ENCODE results near the gene BMPR2. TPM values are rescaled to one million over a fixed set of nuclear protein-coding genes. Genes with fewer than 3 reads are reported as not detected.
"Not testable (repeated sequence)": the region's sequence is repeated elsewhere in the genome, so short reads cannot be mapped to it uniquely, and the experiment has no call there.

Gene BMPR2
- total RNA-seq, 6 experiments from 2014 or later: 50.5 to 59.4 (median 56.4) TPM

DNA sequence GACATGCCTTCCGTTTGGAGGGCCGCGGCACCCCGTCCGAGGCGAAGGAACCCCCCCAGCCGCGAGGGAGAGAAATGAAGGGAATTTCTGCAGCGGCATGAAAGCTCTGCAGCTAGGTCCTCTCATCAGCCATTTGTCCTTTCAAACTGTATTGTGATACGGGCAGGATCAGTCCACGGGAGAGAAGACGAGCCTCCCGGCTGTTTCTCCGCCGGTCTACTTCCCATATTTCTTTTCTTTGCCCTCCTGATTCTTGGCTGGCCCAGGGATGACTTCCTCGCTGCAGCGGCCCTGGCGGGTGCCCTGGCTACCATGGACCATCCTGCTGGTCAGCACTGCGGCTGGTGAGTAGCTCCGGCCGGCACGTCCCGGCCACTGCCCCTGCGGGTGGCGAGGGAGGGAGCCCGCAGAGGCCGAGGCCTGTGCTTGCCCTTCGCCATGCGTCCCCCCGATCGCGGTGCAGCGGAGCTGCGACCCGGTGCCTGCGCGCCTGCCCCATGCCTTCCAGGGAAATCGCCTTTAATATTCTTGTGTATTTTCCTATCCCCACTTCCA lies 1.2 kb downstream of the BMPR2 start:
- Mint-ChIP-seq H3K4me3 (peak overlapping the region; percentile 99), H3K36me3 (ENCODE audit: low read depth) (peaks cover 20% of the 10 kb centered on the region), H3K27me3 (ENCODE audit: insufficient read depth) (peaks cover 7% of the 10 kb centered on the region), H3K9me3 (no peaks in the 10 kb centered on the region), H3K4me1 (ENCODE audit: low read depth) (peaks cover 33% of the 10 kb centered on the region), H3K27ac (peak overlapping the region; percentile 100)
- peak; percentile 39 for DNase-seq
- no peak for TF ChIP-seq CTCF (IDR thresholded peaks at IDR 0.05)

GRCh38 chr2:202378001-202378400 lies 1.9 kb downstream of the BMPR2 start:
- DNase-seq: no peak
- H3K9me3 Mint-ChIP-seq: no peaks in the 10 kb centered on the region
- H3K4me3 Mint-ChIP-seq: peak overlapping the region; percentile 99
- peaks cover 7% of the 10 kb centered on the region for H3K27me3 Mint-ChIP-seq (ENCODE audit: insufficient read depth)
- peaks cover 20% of the 10 kb centered on the region for H3K36me3 Mint-ChIP-seq (ENCODE audit: low read depth)
- TF ChIP-seq CTCF (IDR thresholded peaks at IDR 0.05): no peak
- H3K27ac Mint-ChIP-seq: peak overlapping the region; percentile 100
- H3K4me1 Mint-ChIP-seq (ENCODE audit: low read depth): peaks cover 39% of the 10 kb centered on the region

GRCh38 chr2:202378662-202379358 lies 2.7 kb downstream of the BMPR2 start:
- H3K36me3 Mint-ChIP-seq (ENCODE audit: low read depth): peaks cover 20% of the 10 kb centered on the region
- no peak for TF ChIP-seq CTCF (IDR thresholded peaks at IDR 0.05)
- H3K27ac Mint-ChIP-seq: peak overlapping the region; percentile 82
- no peaks in the 10 kb centered on the region for H3K9me3 Mint-ChIP-seq
- H3K27me3 Mint-ChIP-seq (ENCODE audit: insufficient read depth): peaks cover 7% of the 10 kb centered on the region
- no peak for DNase-seq
- peaks cover 39% of the 10 kb centered on the region for H3K4me1 Mint-ChIP-seq (ENCODE audit: low read depth)
- peak overlapping the region; percentile 99 for H3K4me3 Mint-ChIP-seq

DNA sequence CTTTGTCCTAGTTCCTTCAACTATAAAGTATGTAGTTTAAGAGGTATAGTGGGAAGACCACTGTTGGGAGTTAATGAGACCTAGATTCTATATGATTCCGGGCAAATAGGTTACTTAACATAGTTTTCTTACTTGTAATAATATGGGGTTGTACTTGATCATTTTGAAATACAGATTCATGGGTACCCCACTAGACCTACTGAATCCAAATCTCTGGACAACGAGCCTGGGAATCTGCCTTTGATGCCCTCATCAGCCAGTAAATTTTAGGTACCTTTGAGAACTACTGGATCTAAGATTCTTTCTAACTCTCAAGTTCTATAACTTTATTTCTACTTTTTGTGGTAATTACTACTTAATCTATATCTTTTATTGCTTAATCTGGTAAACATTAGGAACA lies 6.6 kb downstream of the BMPR2 start:
- H3K4me1 Mint-ChIP-seq (ENCODE audit: low read depth): peaks cover 60% of the 10 kb centered on the region
- H3K4me3 Mint-ChIP-seq: no peak overlapping the region
- DNase-seq: no peak
- H3K9me3 Mint-ChIP-seq: no peaks in the 10 kb centered on the region
- H3K27ac Mint-ChIP-seq: peak overlapping the region; percentile 7; the same call in 1 of the 2 replicates
- no peak for TF ChIP-seq CTCF (IDR thresholded peaks at IDR 0.05)
- H3K27me3 Mint-ChIP-seq (ENCODE audit: insufficient read depth): no peaks in the 10 kb centered on the region
- peaks cover 16% of the 10 kb centered on the region; the same call in 1 of the 2 replicates for H3K36me3 Mint-ChIP-seq (ENCODE audit: low read depth)

DNA sequence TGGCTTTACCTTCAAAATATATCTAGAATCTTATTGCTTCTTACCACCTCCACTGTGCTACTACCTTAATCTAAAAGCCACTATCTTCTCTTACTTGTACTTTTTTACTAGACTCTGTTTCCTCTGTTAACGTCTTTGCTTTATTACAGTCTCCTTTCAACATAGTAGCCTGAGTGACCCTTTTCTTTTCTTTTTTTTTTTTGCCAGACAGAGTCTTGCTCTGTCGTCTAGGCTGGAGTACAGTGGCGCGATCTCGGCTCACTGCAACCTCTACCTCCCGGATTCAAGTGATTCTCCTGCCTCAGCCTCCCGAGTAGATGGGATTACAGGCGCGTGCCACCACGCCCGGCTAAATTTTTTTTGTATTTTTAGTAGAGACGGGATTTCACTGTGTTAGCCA lies 10.4 kb downstream of the BMPR2 start:
- H3K9me3 Mint-ChIP-seq; DNase-seq; H3K36me3 Mint-ChIP-seq (ENCODE audit: low read depth); H3K27me3 Mint-ChIP-seq (ENCODE audit: insufficient read depth); H3K4me3 Mint-ChIP-seq; H3K27ac Mint-ChIP-seq: not testable (repeated sequence)
- H3K4me1 Mint-ChIP-seq (ENCODE audit: low read depth): peaks cover 46% of the 10 kb centered on the region

DNA sequence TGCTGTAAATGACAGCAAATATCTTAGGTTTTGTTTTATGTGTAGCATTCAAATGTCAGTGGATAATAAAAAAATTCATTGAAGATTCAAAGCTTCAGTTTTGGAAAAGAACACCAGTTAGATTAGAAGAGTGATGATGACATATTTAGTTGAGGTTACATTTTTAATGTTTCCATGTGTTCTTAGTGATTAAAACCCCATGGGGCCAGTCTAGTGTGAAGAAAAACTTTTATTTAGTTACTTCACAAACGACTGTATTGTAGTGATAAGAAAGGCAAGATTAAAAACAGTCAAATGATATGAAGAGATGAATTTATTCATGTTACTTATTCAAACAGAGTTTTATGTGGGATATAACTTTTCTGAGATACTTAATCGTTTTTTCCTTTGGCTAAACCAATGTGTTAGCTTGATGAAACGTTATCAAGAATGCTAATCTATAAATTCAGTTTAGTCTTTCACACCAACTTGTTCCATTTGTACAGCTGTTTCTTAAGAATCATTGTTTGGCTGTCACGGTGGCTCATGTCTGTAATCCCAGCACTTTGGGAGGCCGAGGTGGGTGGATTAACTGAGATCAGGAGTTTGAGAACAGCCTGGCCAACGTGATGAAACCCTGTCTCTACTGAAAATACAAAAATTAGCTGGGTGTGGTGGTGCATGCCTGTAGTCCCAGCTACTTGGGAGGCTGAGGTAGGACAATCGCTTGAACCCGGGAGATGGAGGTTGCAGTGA lies 11.6 kb downstream of the BMPR2 start:
- H3K4me3 Mint-ChIP-seq: no peak overlapping the region
- no peak for TF ChIP-seq CTCF (IDR thresholded peaks at IDR 0.05)
- H3K27ac Mint-ChIP-seq: no peak overlapping the region
- H3K27me3 Mint-ChIP-seq (ENCODE audit: insufficient read depth): no peaks in the 10 kb centered on the region; the same call in 1 of the 2 replicates
- no peak for DNase-seq
- peaks cover 4% of the 10 kb centered on the region; the same call in 1 of the 2 replicates for H3K36me3 Mint-ChIP-seq (ENCODE audit: low read depth)
- peaks cover 38% of the 10 kb centered on the region for H3K4me1 Mint-ChIP-seq (ENCODE audit: low read depth)
- H3K9me3 Mint-ChIP-seq: no peaks in the 10 kb centered on the region

All from HFFc6 (cell line).